Activated naive CD4-positive, alpha-beta T cell (primary cell): ENCODE data around the gene IFITM10.

Source experiments
- DNase-seq, 4 experiments: peaks; one replicate each; lab custom pipeline; 2025; lab: John Stamatoyannopoulos, UW

The IFITM10 gene

DNA sequence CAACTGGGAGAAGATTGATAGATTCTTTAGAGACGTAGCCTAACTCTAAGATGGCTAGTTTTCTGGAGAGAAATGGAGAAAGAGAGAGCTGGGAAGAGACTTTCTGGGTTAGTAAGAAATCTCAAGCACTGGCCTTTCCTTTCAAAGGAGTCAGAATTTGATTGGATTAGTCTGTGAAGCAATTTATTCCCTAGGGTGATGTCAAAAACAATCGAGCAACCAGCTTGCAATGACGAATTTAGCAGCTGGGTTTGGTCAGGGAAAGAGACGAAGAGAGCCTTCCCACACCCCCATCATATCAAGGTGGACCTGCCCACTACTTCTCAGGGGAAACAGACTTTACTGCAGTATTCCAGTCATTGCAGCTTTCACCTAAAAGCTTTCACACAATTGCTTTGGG lies 42.6 kb downstream of the IFITM10 start:
- DNase-seq: no peak

DNA sequence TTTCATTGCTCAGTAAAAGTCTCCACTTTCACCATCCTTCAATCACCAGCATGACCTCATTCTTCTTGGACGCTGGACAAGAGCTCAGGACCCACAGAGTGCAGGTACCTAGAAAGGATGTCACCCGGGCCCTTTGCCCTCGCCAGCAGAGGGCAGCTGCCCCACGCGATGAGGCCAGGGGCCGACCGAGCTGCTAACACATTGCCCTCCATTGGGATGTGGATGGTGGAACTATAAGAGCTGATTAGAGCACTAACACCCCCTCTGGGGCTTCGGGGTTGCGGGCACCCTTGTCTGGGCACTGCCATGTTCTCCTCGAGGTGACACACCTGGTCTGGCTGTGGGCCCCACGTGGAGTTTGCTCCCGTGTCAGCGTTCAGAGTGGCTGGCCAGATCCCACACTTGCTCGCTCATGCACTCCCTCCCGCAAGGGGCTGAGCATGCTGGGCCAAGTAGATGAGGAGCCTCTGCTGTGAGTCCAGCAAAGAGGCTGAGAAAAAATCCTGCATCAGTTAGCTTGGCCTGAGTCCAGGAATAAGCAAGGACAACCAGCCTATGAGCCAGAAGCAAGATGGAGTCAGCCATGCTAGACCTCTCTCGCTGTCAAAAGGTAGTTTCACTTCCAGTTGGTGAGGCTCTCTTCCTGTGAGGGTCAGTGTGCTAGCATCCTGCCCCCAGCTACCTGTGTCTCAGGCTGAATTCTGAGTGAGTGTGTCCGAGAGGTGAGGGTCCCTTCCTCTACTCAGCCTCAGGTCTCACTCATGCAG lies 43.6 kb downstream of the IFITM10 start:
- no peak for DNase-seq

DNA sequence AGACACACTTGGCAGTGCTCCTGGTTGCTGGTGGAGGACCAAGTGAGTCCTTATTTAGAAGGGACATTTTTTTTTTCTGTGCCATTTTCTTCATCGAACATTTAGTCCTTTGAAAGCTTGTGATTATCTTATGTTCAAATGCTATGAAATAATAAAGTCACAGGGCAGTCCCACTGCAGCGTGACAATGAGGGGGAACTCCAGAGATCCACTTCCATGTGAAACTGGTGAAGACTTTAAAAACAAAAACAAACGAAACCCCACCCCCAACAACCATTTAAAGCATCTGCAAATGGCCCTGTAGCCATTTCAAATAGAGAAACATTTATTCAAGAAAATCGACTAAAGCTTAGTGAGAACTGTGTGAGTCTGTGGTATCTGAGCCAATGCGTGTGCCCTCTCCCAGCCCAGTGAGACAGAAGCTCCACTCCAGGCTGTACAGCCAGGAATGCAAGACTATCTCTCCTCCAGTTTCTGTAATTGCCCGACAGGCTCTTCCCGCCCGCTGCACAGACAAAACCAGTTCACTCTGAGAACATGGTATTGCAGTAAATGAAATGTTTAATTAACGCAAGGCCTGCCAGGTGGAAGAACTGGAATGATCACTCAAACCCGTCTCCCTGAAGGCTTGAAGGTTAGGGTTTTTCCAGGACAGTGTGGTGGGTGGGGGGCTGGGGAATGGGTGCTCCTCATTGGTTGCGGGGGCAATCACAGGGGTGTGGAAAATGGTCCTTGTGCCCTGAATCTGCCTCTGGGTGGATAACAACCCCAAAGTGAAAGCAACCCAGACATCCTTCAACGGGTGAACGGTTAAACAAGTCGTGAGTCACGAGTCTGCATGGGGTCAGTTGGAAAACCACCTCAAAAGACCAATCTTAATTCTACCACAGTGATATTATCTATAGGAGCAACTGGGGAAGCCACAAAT lies 45.0 kb downstream of the IFITM10 start:
- DNase-seq: no peak

DNA sequence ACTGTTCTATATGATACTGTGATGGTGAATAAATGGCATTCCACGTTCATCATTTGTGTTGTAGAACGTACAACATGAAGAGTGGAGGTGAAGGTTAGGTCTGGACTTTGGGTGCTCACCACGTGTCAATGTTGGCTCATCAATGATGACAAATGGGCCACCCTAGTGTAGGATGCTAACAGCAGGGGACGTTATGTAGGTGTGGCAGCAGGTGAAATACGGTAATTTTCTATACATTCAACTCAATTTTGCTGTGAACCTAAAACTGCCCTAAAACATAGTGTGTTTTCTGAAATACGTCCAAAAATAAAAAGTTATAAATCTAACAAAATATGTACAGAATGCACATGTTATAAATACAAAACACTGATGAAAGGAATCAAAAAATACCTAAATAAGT lies 47.2 kb downstream of the IFITM10 start:
- no peak for DNase-seq

DNA sequence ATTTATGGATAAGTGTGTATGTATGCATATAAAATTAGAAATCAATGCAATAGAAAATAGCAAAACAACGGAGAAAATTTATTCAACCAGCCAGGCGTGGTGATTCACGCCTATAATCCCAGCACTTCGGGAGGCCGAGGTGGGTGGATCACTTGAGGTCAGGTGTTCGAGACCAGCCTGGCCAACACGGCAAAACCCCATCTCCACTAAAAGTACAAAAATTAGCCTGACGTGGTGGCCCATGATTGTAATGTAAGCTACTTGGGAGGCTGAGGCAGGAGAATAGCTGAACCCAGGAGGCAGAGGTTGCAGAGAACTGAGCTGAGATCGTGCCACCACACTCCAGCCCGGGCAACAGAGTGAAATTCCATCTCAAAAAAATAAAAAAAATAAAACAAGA lies 47.9 kb downstream of the IFITM10 start:
- no peak for DNase-seq

DNA sequence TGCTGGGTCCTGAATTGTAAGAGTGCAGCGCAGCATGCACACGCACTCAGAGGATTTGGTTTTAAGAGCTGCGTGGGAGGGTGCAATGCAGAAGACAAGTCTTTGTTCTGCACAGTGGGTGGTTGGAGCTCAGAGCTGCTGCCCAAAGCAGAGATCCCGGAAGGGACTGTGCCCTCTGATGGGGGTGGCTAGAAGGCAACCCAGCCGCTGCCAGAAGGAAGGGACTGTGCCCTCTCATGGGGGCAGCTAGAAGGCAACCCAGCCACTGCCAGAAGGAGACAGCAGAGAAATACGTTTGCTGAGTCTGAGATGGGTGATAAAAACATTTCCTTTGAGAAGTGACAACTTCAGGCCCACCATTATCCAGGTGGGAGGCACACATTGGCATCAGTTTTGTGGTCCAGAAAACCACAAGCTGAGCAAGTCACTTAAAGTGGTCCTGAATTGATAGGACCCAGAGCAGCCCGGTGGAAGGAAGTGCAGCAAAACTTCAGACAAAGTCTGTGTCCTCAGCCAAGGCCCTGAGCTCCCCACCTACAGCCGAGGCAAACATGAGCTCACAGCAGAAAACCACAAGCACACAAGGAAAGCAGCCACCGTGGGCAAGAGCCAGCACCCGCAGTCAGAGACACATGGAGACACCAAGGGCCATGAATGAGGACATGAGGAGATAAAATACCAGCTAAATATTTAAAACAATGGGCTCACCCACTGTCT lies 49.1 kb downstream of the IFITM10 start:
- DNase-seq: no peak

DNA sequence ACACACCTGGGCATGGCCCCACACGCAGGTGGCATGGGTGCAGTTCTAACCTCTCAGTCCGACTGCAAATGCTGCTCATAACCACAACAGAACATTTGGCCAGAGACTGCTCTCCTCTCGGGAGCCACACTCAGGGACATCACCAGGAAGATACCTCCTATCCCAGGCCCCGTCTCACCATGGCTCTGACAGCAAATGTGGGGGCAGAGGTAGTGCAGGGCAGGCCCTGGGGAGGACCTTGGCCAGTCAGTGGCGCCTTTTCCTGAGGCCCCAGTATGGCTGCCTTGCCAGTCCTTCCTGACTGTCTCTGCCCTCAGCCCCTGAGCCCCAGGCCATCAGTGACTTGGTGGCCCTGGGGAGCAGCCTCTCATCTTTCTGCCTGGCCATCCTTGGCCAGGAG lies 50.6 kb downstream of the IFITM10 start:
- DNase-seq: no peak

DNA sequence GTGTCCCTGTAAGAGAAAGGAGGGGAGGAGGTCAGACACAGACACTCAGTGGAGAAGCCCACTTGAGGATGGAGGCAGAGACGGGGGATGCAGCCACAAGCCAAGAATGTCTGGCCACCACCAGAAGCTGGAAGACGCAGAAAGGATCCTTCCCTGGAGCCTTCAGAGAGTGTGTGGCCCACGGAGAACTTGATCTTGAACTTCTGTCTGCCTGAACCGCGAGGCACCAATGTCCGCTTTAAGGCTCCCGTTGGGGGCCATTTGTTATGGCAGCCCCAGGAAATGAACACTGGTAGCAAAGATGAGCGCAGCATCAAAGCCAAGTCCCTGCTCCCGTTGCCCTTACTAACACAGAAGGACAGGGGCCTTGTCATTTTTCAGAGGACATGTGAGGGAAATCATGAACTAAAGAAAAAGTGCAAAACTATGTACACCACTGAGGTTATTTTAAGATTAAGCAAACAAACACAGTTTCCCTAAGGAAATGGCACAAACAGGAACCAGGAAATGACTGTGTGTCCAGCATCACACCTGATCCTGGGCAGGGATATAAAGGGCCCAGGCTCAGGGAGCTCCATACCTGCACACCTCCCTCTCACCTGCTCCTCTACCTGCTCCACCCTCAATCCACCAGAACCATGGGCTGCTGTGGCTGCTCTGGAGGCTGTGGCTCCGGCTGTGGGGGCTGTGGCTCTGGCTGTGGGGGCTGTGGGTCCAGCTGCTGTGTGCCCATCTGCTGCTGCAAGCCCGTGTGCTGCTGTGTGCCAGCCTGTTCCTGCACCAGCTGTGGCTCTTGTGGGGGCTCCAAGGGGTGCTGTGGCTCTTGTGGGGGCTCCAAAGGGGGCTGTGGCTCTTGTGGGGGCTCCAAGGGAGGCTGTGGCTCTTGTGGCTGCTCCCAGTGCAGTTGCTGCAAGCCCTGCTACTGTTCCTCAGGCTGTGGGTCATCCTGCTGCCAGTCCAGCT lies 53.5 kb downstream of the IFITM10 start, which contains the start of gene KRTAP5-6:
Gene KRTAP5-6 (plus strand): TSS at position 588 of the 963 bp plus-strand sequence. CDS start 51 bp downstream, at position 639.
- no peak for DNase-seq

DNA sequence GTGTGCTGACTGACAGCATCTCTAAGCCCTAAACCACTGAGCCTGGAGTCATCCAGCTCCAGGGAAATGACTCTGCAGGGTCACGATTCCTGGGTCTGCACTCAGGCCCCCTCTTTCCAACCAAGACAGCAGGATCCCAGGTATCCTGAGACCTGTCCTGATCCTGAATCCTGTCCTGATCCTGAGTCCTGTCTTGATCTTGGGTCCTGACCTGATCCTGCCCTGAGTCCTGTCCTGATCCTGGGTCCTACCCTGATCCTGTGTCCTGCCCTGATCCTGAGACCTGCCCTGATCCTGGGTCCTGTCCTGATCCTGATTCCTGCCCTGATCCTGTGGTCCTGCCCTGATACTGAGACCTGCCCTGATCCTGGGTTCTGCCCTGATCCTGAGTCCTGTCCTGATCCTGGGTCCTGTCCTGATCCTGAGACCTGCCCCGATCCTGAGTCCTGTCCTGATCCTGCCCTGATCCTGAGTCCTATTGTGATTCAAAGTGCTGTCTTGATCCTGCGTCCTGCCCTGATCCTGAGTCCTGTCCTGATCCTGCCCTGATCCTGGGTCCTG lies 54.8 kb downstream of the IFITM10 start:
- DNase-seq: no peak

DNA sequence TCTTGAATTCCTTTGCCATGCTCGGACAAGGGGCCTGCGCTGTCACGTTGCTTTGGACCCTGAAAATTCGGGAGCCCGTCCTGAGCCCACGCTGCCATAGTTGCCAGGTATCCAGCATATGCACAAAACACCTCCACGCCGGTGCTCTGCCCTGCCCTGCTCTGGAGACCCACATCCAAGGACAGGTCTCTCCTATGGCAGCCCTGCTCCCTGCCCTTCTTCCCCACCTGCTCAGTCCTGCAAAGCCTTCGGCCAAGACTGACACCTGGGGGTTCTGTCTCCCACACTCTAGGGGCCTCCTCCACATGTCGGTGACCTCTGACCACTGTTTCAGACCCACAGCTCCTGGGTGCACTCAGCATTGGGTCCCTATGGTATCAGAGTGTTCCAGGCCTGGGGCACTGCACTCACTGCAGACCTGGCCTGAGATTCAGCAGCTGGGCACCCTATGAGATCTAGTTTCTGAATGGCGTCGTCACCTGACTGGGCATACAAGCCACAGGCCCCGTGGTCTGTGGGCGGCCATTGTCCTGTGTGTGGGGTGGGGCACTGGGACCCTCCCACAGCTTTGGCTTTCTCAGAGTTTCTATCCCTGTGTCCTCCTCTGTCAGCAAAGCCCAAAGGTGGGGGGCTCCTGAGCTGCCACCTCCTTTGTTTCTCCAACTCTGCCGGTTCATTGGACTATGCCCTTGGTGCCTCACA lies 55.4 kb downstream of the IFITM10 start:
- DNase-seq: no peak

DNA sequence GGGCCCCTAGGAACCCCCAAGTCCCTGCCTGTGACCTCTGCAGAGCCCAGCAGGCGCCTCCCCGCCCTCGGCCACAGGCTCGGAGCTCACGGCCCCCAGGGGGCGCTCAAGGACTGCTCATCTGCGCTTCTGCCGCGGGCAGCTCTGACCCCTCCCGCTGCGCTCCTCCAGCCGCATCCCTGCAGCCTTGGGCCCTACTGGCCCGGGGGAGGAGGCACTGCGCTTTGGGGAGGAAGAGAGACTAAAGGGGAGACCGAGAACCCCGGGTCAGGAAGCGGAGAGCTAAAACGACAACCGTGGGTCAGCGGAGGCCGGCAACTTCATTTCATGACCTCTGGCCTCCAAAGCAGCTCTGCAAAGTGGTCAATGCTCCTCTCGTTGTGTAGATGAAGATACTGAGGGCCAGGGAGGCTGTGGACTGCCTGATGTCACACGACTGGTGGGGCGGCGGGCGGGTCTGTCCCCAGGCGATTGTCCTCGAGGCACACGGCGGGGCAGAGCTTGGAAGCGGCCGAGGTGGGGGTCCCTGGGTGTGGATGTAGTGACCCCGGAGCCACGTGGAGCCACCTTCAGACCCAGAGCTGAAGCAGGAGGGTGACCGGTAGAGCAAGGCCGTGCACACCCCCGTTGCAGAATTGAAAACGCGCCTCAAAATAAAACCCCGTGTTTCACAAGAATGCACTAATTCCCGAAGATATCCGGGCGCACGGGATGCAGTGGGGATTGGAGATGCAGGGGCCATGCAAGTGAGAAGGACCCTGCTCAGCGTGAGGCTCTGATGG lies 56.1 kb downstream of the IFITM10 start:
- peak; percentile 56 to 80 (median 76) for DNase-seq

DNA sequence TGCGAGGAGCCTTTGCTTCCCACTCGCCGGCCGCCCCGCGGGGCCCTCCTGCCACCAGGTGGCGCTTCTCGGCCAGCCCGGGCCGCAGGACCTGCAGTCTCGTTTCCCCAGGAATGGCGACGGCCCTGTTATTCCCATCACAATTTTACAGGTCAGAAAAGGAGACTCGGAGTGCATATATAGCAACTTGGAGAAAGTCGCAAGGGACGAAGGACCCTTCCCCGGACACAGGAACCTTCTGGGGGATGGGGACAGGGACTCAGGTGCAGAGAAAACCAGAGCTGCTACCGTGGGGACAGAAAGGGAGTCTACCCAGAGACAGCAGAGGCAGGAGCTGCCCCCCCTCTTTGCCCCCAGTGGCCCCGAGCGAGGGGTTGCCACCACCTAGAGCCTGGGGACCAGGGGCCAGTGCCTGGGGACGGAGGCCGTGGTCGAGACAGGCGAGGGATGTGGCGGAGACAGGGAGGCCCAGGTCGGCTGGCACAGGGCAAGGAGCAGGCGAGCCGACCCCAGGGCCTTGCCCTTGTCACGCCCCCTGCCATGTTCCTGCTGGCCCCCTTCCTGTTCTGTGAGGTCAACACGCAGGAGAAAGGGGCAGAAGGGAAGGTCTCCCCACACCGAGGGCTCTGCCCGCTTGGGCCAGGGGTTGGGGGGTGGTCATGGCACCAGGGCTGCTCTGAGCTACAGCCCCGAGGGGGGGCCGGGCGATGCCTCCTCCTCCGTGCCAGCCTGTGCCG lies 56.9 kb downstream of the IFITM10 start:
- DNase-seq: peak; percentile 51 to 68 (median 57)

DNA sequence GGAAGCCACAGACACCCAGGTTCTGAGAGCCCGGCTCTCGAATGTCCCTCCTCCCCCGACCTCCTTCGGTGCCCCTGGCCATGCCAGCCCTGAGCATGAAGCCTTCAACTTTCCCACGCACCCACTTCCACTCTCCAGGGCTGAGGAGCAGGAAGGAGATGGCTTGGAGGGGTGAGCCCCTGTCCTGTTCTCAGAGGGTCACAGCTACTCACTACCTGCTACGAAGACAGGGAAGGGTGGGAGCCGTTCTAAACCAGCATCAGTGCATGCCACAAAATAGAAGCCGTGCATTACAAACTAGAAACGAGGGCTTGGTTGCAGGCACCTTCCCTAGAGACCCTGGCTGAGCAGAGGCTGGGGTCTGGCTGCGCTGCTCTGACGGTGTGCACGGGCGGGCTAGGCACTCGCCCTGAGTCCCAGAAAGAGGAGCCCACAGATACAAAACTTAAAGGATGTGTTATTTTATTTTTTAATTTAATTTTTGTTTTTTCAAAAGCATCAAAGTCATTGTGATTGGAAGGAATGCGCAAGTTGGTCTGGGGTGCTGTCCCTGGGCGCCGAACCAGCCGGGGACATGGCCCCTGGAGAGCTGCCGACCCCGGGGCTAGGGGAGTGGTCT lies 57.6 kb downstream of the IFITM10 start:
- DNase-seq: no peak

DNA sequence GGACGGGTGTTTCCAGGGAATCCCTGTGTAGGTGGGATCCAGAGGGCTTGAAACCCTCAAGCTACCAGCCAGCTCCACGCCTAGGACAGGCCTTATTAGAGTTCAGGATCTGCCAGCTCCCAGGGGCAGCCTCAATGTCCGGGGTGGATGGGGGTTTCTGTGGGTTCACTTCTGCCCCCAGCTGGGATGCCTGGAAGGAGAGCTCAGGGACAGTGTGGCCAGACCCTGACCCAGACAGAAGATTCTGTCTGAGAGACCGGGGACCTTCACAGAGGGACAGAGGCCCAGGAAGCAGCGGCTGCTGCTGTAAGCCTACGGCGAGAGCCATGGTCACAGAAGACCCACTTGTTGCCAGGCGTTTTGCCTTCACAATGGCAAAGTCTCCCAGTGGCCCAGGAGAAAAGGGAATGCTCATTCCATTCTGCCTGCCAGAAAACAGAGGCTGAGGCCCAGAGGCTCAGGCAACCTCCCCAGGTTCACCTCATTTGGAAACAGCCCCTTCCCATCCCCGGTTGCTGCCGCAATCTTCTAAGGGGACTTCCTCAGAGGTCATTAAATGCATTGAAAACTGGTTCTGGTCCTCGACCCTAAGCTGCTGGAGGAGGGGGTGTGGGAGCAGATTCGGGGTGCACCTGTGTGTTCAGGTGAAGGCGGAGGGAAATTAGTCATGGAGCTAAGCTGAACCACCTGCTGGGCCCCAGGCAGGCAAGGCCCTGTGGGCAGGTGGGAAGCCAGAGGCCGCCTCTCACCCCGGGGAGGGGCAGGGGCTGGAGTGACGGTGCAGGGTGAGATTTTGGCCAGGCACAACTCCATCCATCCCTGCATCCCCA lies 58.3 kb downstream of the IFITM10 start:
- no peak for DNase-seq

DNA sequence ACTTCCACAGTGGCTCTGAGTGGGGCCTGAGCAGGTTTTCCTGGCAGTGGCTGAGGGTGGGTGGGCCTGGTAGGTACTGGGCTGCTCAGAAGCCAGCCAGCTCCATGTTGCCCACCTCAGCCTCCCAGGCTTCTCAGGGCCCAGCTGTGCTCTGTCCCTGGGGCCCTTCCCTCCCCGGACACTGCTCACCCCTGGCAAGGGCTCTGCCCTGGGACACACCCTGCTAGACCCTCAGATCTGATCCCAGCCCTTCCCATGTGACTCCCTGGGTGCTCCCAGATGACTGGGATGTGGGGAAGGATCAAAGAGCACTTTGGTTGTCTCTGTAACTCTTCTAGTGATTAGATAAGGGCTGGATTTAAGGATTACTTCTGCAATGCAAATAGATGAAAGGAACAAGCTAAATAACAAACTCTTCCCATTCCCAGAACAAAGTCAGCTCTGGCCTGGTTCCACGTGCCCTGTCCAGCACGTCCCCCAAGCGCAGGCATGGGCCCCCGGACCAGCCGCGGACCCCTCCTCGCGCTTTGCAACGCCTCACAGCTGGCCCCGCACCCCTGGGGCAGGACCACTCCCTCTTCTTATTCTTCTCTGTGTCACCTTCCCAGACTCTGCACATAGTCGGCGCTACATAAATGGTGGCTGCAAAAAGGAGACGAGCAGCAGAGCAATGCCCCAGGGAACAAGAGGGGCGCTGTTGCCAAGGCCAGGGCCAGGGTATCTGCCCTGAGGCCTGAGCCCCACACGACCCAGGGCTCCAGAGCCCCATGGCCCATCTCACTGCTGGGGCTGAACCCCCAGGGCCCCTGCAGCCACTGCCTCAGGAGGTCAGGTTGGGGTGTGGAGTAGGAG lies 59.1 kb downstream of the IFITM10 start:
- no peak for DNase-seq
